OCI-LY7 (cell line): Measurements from ENCODE around the gene PRKG1.

Experiments
- EZH2phosphoT487 ChIP-seq: fragments of 200-600 bp; sonication (generic); IDR thresholded peaks from 2 replicates; pipeline ENCODE4 v1.6.1; 2018; ENCODE audit warnings: low read depth, borderline replicate concordance, mild to moderate bottlenecking, mixed run types, antibody characterized with exemption, low read length, moderate library complexity, mixed read lengths
- TF ChIP-seq, protein P1 (sequence below): fragments of 200-600 bp; sonication (generic); conservative IDR thresholded peaks from 2 replicates; pipeline ENCODE4 v1.5.1; 2014; ENCODE audit warnings: mild to moderate bottlenecking, antibody characterized with exemption, low read length, moderate library complexity, mixed read lengths

- TF ChIP-seq, protein P1, sequence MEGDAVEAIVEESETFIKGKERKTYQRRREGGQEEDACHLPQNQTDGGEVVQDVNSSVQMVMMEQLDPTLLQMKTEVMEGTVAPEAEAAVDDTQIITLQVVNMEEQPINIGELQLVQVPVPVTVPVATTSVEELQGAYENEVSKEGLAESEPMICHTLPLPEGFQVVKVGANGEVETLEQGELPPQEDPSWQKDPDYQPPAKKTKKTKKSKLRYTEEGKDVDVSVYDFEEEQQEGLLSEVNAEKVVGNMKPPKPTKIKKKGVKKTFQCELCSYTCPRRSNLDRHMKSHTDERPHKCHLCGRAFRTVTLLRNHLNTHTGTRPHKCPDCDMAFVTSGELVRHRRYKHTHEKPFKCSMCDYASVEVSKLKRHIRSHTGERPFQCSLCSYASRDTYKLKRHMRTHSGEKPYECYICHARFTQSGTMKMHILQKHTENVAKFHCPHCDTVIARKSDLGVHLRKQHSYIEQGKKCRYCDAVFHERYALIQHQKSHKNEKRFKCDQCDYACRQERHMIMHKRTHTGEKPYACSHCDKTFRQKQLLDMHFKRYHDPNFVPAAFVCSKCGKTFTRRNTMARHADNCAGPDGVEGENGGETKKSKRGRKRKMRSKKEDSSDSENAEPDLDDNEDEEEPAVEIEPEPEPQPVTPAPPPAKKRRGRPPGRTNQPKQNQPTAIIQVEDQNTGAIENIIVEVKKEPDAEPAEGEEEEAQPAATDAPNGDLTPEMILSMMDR, result no peak
- TF ChIP-seq EZH2phosphoT487, result no peak
Measured at GRCh38 chr10:51892313-51892712, 818.0 kb downstream of the PRKG1 start.
